Kidney capillary endothelial cell (primary cell): ENCODE data around the gene CMTM8.

ENCODE experiments used
- DNase-seq: peaks from one replicate; pipeline ENCODE4 v3.0.0-alpha.2; 2018; ENCODE audit warnings: low spot score

Gene CMTM8

GRCh38 chr3:32229565-32229964 is 8.9 kb upstream of the CMTM8 start:
- DNase-seq = no peak

GRCh38 chr3:32236377-32236776 is 2.1 kb upstream of the CMTM8 start:
- DNase-seq = no peak

DNA sequence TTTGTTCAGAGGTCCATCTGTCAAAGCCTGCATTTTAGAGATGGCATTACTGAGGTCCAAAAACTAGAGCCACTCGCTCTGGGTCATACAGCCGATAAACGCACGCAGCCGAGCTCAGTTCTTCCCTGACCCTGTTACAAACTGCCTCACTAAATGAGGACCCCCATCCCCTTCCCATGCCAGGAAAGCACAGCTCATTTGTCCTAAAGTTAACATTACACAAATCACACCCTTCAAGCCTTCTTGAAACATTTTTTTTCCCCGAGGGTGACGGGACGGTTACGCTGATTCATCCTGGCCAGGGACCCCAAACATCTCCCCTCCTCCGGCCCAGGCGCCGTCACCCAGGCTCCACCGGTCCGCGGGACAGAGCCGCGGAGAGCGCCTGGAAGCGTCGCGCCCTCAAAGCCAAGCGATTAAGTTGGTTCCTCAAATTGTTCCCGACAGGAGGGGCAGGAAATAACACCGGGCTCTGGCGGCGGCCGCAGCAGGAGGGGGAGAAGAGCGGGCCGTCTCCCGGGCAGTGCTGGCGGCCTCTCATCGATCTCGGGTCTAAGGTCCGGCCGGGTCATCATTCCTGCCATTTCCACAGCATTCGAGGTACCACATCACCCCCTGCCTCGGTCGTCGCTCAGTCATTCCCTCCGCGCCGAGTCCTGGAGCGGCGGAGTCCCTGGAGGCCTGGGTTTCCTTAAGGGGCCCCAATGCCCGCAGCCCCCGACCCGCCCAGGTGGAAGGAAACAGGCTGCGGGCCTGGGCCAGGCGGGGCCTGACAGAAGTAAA is 619 bp upstream of the CMTM8 start:
- DNase-seq = peak; percentile 41

GRCh38 chr3:32239307-32240158 is 1.1 kb downstream of the CMTM8 start:
- no peak for DNase-seq

DNA sequence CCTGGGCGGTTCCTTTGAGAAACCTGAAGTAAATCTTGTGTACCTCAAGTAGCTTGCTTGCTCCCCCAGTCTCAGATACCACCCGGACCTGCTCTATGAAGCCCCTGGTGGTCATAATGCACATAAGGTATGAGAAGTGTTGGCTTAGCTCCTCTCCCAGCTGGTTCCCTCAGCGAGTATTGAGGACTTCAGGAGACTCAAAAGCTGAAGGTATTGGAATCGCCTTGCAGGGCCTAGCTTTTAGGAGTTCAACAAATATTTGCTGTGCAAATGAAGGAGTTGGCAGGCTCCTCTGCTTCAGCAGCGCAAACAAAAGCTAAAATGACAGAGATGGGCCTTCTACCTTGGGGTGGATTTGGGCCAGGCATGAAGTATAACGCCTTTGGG is 1.7 kb downstream of the CMTM8 start:
- peak; percentile 46 for DNase-seq

DNA sequence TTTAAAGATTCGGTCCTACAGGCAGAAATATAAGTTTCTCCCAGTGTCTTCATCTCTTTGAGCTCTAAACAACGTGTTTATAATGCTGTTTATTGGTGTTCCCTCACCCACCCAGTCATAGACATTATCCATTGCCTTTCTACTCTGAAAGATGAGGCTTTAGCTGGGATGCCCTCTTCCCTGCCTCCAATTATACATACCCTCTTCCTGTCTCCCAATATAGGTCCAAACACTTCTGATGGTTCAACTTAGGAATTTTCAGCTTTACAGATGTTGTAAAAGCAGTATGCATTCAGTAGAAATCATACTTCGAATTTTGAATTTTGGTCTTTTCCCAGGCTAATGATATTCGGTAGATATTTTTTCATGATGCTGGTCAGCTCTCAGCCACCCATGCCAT is 2.6 kb downstream of the CMTM8 start:
- no peak for DNase-seq

DNA sequence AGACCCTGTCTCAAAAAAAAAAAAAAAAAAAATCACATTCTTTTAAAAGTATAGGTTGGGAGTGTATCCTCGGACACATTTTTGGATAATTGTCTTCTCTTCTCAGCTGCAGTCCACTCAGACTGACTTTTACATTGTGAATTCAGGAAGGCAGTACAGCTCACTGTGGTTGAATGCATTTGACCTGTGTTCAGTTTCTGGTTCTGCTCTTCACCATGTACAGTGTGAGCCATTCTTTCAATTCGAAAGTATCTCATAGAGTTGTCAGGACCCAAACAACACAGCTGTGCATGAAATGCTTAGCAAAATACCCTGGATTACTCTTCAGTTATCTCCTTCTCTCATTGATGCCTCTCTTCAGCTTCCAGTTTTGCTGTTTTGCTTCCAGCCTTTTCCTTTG is 5.0 kb downstream of the CMTM8 start:
- no peak for DNase-seq

- DNase-seq = no peak
Measured at GRCh38 chr3:32245200-32245599, 6.7 kb downstream of the CMTM8 start.

DNA sequence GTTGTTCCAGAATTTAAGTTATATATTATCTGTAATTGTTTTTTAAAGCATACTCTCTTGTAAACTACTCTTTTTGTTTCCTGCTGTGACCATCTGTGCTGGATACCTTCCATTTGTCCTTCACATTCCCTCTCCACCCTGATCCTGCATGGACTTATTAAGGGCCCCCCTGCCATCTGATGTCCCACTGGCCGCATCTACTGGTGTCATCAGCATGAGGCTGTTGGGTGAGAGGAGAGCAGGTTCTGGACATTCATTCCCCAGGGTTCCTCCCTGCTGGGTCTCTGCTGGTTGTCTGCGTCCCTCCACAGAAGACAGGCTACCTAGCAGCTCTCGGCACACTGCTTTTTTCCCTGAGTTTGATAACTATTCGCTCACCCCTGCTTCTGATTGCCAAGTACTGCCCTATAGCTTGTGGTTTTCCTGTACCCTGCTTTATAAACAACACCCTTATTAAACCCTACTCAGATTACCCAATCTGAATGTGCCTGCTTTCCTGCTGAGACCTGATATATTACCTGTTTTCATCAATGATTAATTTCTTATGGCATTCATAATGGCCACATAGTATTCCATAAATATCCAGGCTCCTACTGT is 7.7 kb downstream of the CMTM8 start:
- no peak for DNase-seq

DNA sequence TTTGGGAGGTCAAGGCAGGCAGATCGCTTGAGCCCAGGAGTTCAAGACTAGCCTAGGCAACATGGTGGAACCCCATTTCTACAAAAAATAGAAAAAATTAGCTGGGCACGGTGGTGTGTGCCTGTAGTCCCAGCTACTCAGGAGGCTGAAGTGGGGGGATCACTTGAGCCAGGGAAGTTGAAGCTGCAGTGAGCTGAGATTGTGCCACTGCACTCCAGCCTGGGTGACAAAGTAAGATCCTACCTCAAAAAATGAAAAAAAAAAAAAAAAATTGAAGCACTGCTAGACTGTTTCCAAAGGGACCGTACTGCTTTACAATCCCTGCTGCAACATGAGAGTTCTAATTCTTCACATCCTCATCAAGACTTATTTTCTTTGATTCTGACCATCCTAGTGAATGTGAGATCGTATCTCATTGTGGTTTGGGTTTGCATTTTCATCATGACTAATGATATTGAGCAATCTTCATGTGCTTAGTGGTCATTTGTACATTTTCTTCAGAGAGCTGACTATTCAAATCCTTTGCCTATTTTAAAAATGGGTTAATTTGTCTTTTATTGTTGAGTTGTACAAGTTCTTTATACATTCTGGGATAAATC is 10.8 kb downstream of the CMTM8 start:
- DNase-seq = no peak

- no peak for DNase-seq
Measured at GRCh38 chr3:32254268-32254667, 15.8 kb downstream of the CMTM8 start.

- no peak for DNase-seq
Measured at GRCh38 chr3:32255345-32255744, 16.9 kb downstream of the CMTM8 start.

DNA sequence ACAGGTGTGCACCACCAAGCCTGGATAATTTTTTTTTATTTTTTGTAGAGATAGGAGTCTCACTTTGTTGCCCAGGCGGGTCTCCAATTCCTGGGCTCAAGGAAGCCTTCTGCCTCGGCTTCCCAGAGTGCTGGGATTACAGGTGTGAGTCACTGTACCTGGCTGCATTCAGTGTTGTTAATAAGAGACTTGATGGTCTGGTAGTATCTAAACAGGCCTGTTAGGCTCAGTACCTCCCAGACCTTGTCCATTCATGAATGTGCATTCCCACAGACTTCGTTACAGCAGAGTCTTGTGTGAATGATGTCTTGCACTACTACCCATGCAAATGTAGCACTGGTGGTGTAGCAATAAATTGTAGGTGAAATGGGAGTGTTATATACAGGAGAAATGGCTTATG is 17.7 kb downstream of the CMTM8 start:
- DNase-seq = no peak

DNA sequence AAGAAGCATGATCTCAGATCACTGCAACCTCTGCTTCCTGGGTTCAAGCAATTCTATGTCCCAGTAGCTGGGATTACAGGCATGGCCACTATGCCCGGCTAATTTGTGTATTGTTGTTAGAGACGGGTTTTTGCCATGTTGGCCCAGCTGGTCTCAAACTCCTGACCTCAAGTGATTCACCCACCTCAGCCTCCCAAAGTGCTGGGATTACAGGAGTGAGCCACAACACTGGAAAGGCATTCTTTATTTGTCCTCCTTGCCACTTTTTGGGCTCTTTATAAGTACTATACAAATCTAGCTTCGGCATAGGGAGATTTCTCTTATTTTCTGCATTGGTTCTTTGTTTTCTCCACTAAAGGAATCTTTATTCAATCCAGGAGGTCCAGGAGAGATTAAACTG is 18.6 kb downstream of the CMTM8 start:
- no peak for DNase-seq

- DNase-seq = no peak
Measured at GRCh38 chr3:32257641-32258438, 19.4 kb downstream of the CMTM8 start.

GRCh38 chr3:32258869-32259268 is 20.4 kb downstream of the CMTM8 start:
- no peak for DNase-seq

DNA sequence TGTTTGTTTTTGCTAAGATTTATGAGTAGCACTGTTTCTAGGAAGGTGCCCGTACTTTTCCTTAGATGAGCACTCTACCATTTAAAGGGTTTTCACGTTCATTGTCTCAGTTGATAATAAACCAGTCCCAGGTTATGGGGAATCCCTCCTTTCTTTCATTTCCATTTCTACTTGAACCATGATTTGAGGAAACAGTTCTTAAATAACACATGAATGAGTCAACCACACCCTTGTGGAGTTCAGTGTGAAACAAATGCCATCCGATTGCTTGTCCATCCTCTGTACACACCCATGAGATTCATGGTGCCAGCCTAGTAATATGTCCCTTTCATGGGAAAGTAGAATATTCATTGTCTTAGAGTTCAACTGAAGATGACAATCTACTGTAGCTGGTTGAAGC is 23.1 kb downstream of the CMTM8 start:
- DNase-seq = no peak

GRCh38 chr3:32262201-32262600 is 23.7 kb downstream of the CMTM8 start:
- DNase-seq = no peak

DNA sequence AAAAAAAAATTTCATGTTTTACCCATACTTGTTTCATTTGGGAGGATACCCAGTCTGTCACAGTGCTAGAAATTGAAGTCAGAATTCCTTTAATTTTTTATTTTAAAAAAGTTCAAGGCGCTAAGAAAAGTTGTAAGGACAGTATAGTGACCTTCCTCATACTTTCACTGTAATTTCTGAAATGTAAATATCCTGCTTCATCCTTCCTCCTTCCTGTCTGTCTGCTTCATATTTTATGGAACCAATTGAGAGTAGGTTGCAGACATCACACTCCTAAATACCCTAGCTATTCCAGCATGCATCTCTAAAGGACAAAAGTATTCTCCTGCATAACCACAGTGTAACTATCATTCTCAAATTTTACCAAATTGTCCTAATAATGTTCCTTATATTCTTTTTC is 35.8 kb downstream of the CMTM8 start:
- DNase-seq = no peak

- DNase-seq = no peak
Measured at GRCh38 chr3:32275506-32275905, 37.0 kb downstream of the CMTM8 start.

GRCh38 chr3:32276279-32276841 is 37.9 kb downstream of the CMTM8 start:
- DNase-seq = no peak
